ENCODE measurements around the gene AKAP9.
"Not testable (repeated sequence)": the region's sequence is repeated elsewhere in the genome, so short reads cannot be mapped to it uniquely, and the experiment has no call there.

AKAP9 gene

GRCh38 chr7:92002720-92003119, 62.1 kb downstream of the AKAP9 start:
- DNase-seq (ENCODE audit: low read depth) = no peak
- TF ChIP-seq, protein P1, sequence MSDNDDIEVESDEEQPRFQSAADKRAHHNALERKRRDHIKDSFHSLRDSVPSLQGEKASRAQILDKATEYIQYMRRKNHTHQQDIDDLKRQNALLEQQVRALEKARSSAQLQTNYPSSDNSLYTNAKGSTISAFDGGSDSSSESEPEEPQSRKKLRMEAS (IDR thresholded peaks at IDR 0.05; ENCODE audit: low read depth, low read length) = no peak
- TF ChIP-seq MYC (IDR thresholded peaks at IDR 0.05; ENCODE audit: low read depth, low read length) (no peak), CTCF (IDR thresholded peaks at IDR 0.05; ENCODE audit: low read depth, low read length) (no peak), POLR2A (IDR thresholded peaks at IDR 0.05; ENCODE audit: extremely low read depth, insufficient read length) (no peak)
- no peak overlapping the region for H3K4me3 ChIP-seq (ENCODE audit: low read depth, low read length)

GRCh38 chr7:92006046-92006445, 65.4 kb downstream of the AKAP9 start:
- DNase-seq (ENCODE audit: low read depth) = no peak
- TF ChIP-seq MYC (IDR thresholded peaks at IDR 0.05; ENCODE audit: low read depth, low read length) = no peak
- TF ChIP-seq POLR2A (IDR thresholded peaks at IDR 0.05; ENCODE audit: extremely low read depth, insufficient read length) = no peak
- TF ChIP-seq, protein P1 (IDR thresholded peaks at IDR 0.05; ENCODE audit: low read depth, low read length) = no peak
- no peak for TF ChIP-seq CTCF (IDR thresholded peaks at IDR 0.05; ENCODE audit: low read depth, low read length)
- H3K4me3 ChIP-seq (ENCODE audit: low read depth, low read length) = no peak overlapping the region

DNA sequence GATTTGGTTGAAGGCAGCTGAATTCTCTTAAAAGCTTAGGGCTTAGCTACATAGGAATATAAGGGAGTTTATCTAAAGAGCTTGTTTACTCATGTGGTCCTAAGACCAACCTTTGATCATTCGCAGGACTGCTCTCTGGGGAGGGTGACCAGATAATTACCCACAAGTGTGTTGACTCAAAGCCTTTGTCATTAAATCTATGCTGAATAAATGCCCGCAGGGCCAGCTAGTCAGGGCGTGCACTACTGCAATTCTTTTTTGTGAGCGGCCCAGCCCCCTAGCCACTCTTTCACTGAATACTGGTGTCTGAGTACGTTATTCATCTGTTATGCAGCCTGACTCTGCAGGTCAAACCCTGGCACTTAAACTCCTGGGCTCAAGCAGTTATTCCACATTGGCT, 69.6 kb downstream of the AKAP9 start:
- TF ChIP-seq MYC (IDR thresholded peaks at IDR 0.05; ENCODE audit: low read depth, low read length) (no peak), CTCF (IDR thresholded peaks at IDR 0.05; ENCODE audit: low read depth, low read length) (no peak), POLR2A (IDR thresholded peaks at IDR 0.05; ENCODE audit: extremely low read depth, insufficient read length) (no peak)
- TF ChIP-seq, protein P1 (IDR thresholded peaks at IDR 0.05; ENCODE audit: low read depth, low read length) = no peak
- DNase-seq (ENCODE audit: low read depth) = no peak
- H3K4me3 ChIP-seq (ENCODE audit: low read depth, low read length) = no peak overlapping the region

GRCh38 chr7:92013611-92014010, 72.9 kb downstream of the AKAP9 start:
- no peak for DNase-seq (ENCODE audit: low read depth)
- TF ChIP-seq, protein P1 (IDR thresholded peaks at IDR 0.05; ENCODE audit: low read depth, low read length) = no peak
- TF ChIP-seq POLR2A (IDR thresholded peaks at IDR 0.05; ENCODE audit: extremely low read depth, insufficient read length) = no peak
- no peak for TF ChIP-seq MYC (IDR thresholded peaks at IDR 0.05; ENCODE audit: low read depth, low read length)
- H3K4me3 ChIP-seq (ENCODE audit: low read depth, low read length) = no peak overlapping the region

DNA sequence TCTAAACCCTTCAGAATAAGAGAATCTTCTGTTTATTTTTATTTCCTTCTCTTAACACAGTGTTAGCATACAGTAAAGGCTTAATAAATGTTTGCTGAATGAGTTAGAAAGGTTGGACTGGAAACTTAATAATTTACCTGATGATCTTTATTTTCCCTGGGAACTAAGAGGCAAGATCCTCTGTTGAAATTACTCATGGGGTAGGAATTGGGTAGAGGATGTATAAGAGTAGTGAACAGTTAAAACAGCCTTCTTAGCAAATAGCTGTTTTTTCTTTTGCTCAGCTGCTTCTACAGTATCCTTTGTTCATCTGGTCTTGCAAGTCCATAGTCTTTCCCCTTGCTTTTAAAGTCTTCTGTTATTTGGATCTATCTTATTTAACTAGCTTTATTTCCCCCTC, 80.0 kb downstream of the AKAP9 start:
- DNase-seq (ENCODE audit: low read depth) = no peak
- no peak overlapping the region for H3K4me3 ChIP-seq (ENCODE audit: low read depth, low read length)
- TF ChIP-seq MYC (IDR thresholded peaks at IDR 0.05; ENCODE audit: low read depth, low read length) (no peak), POLR2A (IDR thresholded peaks at IDR 0.05; ENCODE audit: extremely low read depth, insufficient read length) (no peak)

GRCh38 chr7:92025260-92025659, 84.6 kb downstream of the AKAP9 start:
- TF ChIP-seq, protein P1 (IDR thresholded peaks at IDR 0.05; ENCODE audit: low read depth, low read length) = no peak
- TF ChIP-seq CTCF (IDR thresholded peaks at IDR 0.05; ENCODE audit: low read depth, low read length) = no peak
- no peak for TF ChIP-seq POLR2A (IDR thresholded peaks at IDR 0.05; ENCODE audit: extremely low read depth, insufficient read length)
- no peak for TF ChIP-seq MYC (IDR thresholded peaks at IDR 0.05; ENCODE audit: low read depth, low read length)
- DNase-seq (ENCODE audit: low read depth) = no peak
- no peak overlapping the region for H3K4me3 ChIP-seq (ENCODE audit: low read depth, low read length)

DNA sequence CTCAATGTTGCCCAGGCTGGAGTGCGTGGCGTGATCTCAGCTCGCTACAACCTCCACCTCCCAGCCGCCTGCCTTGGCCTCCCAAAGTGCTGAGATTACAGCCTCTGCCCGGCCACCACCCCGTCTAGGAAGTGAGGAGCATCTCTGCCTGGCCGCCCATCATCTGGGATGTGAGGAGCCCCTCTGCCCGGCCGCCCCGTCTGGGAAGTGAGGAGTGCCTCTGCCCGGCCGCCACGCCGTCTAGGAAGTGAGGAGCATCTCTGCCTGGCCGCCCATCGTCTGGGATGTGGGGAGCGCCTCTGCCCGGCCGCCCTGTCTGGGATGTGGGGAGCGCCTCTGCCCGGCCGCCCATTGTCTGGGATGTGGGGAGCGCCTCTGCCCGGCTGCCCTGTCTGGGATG, 86.0 kb downstream of the AKAP9 start:
- DNase-seq (ENCODE audit: low read depth) = not testable (repeated sequence)

GRCh38 chr7:92027128-92027527, 86.5 kb downstream of the AKAP9 start:
- not testable (repeated sequence) for H3K4me3 ChIP-seq (ENCODE audit: low read depth, low read length); DNase-seq (ENCODE audit: low read depth)

More for the DNA sequence above, 86.0 kb downstream of the AKAP9 start:
- H3K4me3 ChIP-seq (ENCODE audit: low read depth, low read length) = not testable (repeated sequence)
